Adipocyte (in vitro differentiated cells): ENCODE measurements around the gene LRRN2.

ENCODE experiments used
- DNase-seq: peaks from one replicate; pipeline ENCODE4 v3.0.0-alpha.2; 2015; ENCODE audit warnings: low read depth
- H3K27me3 ChIP-seq: replicated peaks from 2 replicates; pipeline ENCODE4 v1.7.0; 2013; ENCODE audit warnings: mild to moderate bottlenecking, low read length, moderate library complexity; ENCODE audit not compliant: control insufficient read depth, insufficient read depth
- H3K36me3 ChIP-seq: 2 replicates; pipeline ENCODE4 v1.7.0; 2013; ENCODE audit warnings: low read length, mild to moderate bottlenecking, moderate library complexity; ENCODE audit not compliant: control insufficient read depth, insufficient read depth, severe bottlenecking
- H3K4me1 ChIP-seq: 2 replicates; pipeline ENCODE4 v1.7.0; 2013; ENCODE audit warnings: mild to moderate bottlenecking, low read length, moderate library complexity; ENCODE audit not compliant: control insufficient read depth, insufficient read depth
- H3K4me3 ChIP-seq: 2 replicates; pipeline ENCODE4 v1.7.0; 2013; ENCODE audit warnings: mild to moderate bottlenecking, low read length, moderate library complexity
- H3K9ac ChIP-seq: 2 replicates; pipeline ENCODE4 v1.7.0; 2013; ENCODE audit warnings: mild to moderate bottlenecking, low read length, moderate library complexity
- H3K9me3 ChIP-seq: 2 replicates; pipeline ENCODE4 v1.7.0; 2013; ENCODE audit warnings: mild to moderate bottlenecking, low read length, moderate library complexity; ENCODE audit not compliant: control insufficient read depth

The LRRN2 gene

GRCh38 chr1:204589409-204590038, 96.0 kb downstream of the LRRN2 start:
- DNase-seq = peak; percentile 15
- Histone ChIP-seq H3K36me3 (no peaks in the 10 kb centered on the region), H3K9me3 (no peaks in the 10 kb centered on the region), H3K9ac (no peak overlapping the region), H3K27me3 (no peaks in the 10 kb centered on the region), H3K4me1 (peaks cover 16% of the 10 kb centered on the region), H3K4me3 (no peak overlapping the region)

GRCh38 chr1:204588826-204589225, 96.7 kb downstream of the LRRN2 start:
- no peaks in the 10 kb centered on the region for H3K36me3 ChIP-seq
- no peak for DNase-seq
- no peak overlapping the region for H3K9ac ChIP-seq
- H3K9me3 ChIP-seq = no peaks in the 10 kb centered on the region
- H3K27me3 ChIP-seq = no peaks in the 10 kb centered on the region
- H3K4me3 ChIP-seq = no peak overlapping the region
- peaks cover 21% of the 10 kb centered on the region for H3K4me1 ChIP-seq

GRCh38 chr1:204587621-204588020, 97.9 kb downstream of the LRRN2 start:
- H3K4me3 ChIP-seq = no peak overlapping the region
- peaks cover 19% of the 10 kb centered on the region for H3K4me1 ChIP-seq
- H3K27me3 ChIP-seq = no peaks in the 10 kb centered on the region
- no peak for DNase-seq
- H3K36me3 ChIP-seq = no peaks in the 10 kb centered on the region
- no peak overlapping the region for H3K9ac ChIP-seq
- no peaks in the 10 kb centered on the region for H3K9me3 ChIP-seq

- Histone ChIP-seq H3K27me3 (no peaks in the 10 kb centered on the region), H3K36me3 (no peaks in the 10 kb centered on the region), H3K4me3 (no peak overlapping the region), H3K9me3 (no peaks in the 10 kb centered on the region), H3K4me1 (peaks cover 5% of the 10 kb centered on the region), H3K9ac (no peak overlapping the region)
- no peak for DNase-seq
Observed at GRCh38 chr1:204584699-204585372, 100.7 kb downstream of the LRRN2 start.

GRCh38 chr1:204583909-204584632, 101.5 kb downstream of the LRRN2 start:
- H3K36me3 ChIP-seq = no peaks in the 10 kb centered on the region
- no peaks in the 10 kb centered on the region for H3K9me3 ChIP-seq
- DNase-seq = peak; percentile 32
- H3K9ac ChIP-seq = no peak overlapping the region
- H3K4me1 ChIP-seq = peaks cover 9% of the 10 kb centered on the region
- H3K4me3 ChIP-seq = no peak overlapping the region
- no peaks in the 10 kb centered on the region for H3K27me3 ChIP-seq

GRCh38 chr1:204581759-204582158, 103.8 kb downstream of the LRRN2 start:
- Histone ChIP-seq H3K9me3 (no peaks in the 10 kb centered on the region), H3K4me3 (no peak overlapping the region), H3K27me3 (no peaks in the 10 kb centered on the region), H3K4me1 (peaks cover 14% of the 10 kb centered on the region), H3K9ac (no peak overlapping the region), H3K36me3 (no peaks in the 10 kb centered on the region)
- DNase-seq = no peak

GRCh38 chr1:204580862-204581261, 104.7 kb downstream of the LRRN2 start:
- Histone ChIP-seq H3K9ac (no peak overlapping the region), H3K36me3 (no peaks in the 10 kb centered on the region)
- DNase-seq = no peak

GRCh38 chr1:204579681-204580080, 105.9 kb downstream of the LRRN2 start:
- DNase-seq = no peak
- H3K4me1 ChIP-seq = peaks cover 14% of the 10 kb centered on the region
- H3K36me3 ChIP-seq = no peaks in the 10 kb centered on the region
- no peaks in the 10 kb centered on the region for H3K9me3 ChIP-seq
- no peaks in the 10 kb centered on the region for H3K27me3 ChIP-seq
- no peak overlapping the region for H3K9ac ChIP-seq
- no peak overlapping the region for H3K4me3 ChIP-seq

More at GRCh38 chr1:204580862-204581261, 104.7 kb downstream of the LRRN2 start:
- H3K9me3 ChIP-seq = no peaks in the 10 kb centered on the region
- H3K4me3 ChIP-seq = no peak overlapping the region
- H3K4me1 ChIP-seq = peaks cover 14% of the 10 kb centered on the region
- no peaks in the 10 kb centered on the region for H3K27me3 ChIP-seq

GRCh38 chr1:204578867-204579664, 106.5 kb downstream of the LRRN2 start:
- H3K9me3 ChIP-seq = no peaks in the 10 kb centered on the region
- no peaks in the 10 kb centered on the region for H3K36me3 ChIP-seq
- peak; percentile 29 for DNase-seq
- H3K9ac ChIP-seq = peak overlapping the region; percentile 53
- no peaks in the 10 kb centered on the region for H3K27me3 ChIP-seq
- peaks cover 18% of the 10 kb centered on the region for H3K4me1 ChIP-seq
- peak overlapping the region; percentile 77 for H3K4me3 ChIP-seq

GRCh38 chr1:204577794-204578478, 107.6 kb downstream of the LRRN2 start:
- Histone ChIP-seq H3K9me3 (no peaks in the 10 kb centered on the region), H3K36me3 (no peaks in the 10 kb centered on the region), H3K4me3 (no peak overlapping the region), H3K4me1 (peaks cover 19% of the 10 kb centered on the region), H3K9ac (no peak overlapping the region), H3K27me3 (no peaks in the 10 kb centered on the region)
- DNase-seq = no peak
